HFFc6 (cell line): ENCODE measurements around the gene ELMO1. TPM values are rescaled to one million over a fixed set of nuclear protein-coding genes. Genes with fewer than 3 reads are reported as not detected.

ENCODE experiments used
- DNase-seq: peaks from one replicate; pipeline ENCODE4 v3.0.0-alpha.2; 2018
- H3K27ac Mint-ChIP-seq: 2 replicates; pipeline ENCODE4 v1.8.0; 2020; ENCODE audit warnings: mild to moderate bottlenecking, mixed read lengths
- H3K27me3 Mint-ChIP-seq: 2 replicates; pipeline ENCODE4 v1.8.0; 2021; ENCODE audit warnings: mild to moderate bottlenecking, moderate library complexity, mixed read lengths; ENCODE audit not compliant: insufficient read depth
- H3K36me3 Mint-ChIP-seq: 2 replicates; pipeline ENCODE4 v1.8.0; 2021; ENCODE audit warnings: low read depth, mixed read lengths
- H3K4me1 Mint-ChIP-seq: 2 replicates; pipeline ENCODE4 v1.8.0; 2020; ENCODE audit warnings: low read depth, mixed read lengths
- H3K4me3 Mint-ChIP-seq: 2 replicates; pipeline ENCODE4 v1.8.0; 2020; ENCODE audit warnings: mild to moderate bottlenecking, moderate library complexity, mixed read lengths
- H3K9me3 Mint-ChIP-seq: 2 replicates; pipeline ENCODE4 v1.8.0; 2020; ENCODE audit warnings: mild to moderate bottlenecking, mixed read lengths
- total RNA-seq, 6 experiments: library from RNA; stranded (reverse); fragmentation: NEBNext Ultra II Directional; extraction: Animal tissue kit (Norgen Biotek cat#: 25700); gene quantifications; 2 replicates in 1 of 6; 3 replicates in 5 of 6; pipeline ENCODE4 v1.2.3, GENCODE V29; 2021
- TF ChIP-seq, protein P1 (sequence below): fragments of 200-600 bp; sonication (generic); IDR thresholded peaks from 2 replicates; pipeline ENCODE4 v1.5.0; 2021; ENCODE audit warnings: antibody characterized with exemption, mild to moderate bottlenecking

Gene ELMO1
- total RNA-seq, 6 experiments from 2014 or later = not detected

DNA sequence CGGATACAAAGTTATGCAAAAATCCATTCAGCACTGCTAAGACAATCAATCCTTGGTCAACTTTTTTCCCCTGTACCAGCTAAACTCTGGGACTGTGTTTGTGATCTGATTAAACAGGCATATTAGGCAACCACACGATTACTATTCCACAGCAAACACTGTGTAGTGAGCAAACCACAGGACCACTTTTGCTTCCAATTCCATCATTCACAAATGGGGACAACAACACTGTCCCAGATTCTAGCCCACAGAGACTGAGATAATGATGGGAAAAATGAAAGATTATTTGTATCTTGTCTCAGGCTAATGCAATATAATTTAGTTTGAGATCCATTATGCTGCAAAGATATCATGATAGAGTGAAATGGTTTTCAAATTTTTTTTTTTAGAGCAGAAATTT, 560.7 kb downstream of the ELMO1 start:
- H3K4me3 Mint-ChIP-seq = no peak overlapping the region
- H3K27me3 Mint-ChIP-seq = no peaks in the 10 kb centered on the region
- TF ChIP-seq, protein P1, sequence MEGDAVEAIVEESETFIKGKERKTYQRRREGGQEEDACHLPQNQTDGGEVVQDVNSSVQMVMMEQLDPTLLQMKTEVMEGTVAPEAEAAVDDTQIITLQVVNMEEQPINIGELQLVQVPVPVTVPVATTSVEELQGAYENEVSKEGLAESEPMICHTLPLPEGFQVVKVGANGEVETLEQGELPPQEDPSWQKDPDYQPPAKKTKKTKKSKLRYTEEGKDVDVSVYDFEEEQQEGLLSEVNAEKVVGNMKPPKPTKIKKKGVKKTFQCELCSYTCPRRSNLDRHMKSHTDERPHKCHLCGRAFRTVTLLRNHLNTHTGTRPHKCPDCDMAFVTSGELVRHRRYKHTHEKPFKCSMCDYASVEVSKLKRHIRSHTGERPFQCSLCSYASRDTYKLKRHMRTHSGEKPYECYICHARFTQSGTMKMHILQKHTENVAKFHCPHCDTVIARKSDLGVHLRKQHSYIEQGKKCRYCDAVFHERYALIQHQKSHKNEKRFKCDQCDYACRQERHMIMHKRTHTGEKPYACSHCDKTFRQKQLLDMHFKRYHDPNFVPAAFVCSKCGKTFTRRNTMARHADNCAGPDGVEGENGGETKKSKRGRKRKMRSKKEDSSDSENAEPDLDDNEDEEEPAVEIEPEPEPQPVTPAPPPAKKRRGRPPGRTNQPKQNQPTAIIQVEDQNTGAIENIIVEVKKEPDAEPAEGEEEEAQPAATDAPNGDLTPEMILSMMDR = no peak
- peaks cover 44% of the 10 kb centered on the region for H3K9me3 Mint-ChIP-seq
- DNase-seq = no peak
- H3K27ac Mint-ChIP-seq = no peak overlapping the region
- no peaks in the 10 kb centered on the region for H3K36me3 Mint-ChIP-seq
- H3K4me1 Mint-ChIP-seq = no peaks in the 10 kb centered on the region

DNA sequence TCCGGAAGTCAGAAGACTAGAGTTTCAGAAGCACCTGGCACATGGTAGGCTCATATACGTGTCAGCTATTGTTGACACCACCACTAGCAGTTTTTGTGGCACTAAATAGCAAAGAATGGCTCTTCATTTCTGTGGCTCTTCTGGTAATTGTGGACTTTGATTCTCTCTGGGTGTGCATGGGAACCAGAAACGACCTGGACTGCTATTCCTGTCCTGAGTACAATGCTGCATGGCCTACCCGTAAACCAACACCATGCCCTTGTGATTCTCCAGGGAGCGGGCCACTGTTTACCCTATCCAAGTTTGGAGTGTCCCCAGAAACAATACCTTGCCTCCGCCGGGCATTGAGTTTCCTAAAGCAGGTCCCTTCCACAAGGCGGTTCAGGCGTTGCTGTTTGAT, 561.4 kb downstream of the ELMO1 start:
- Mint-ChIP-seq H3K27me3 (no peaks in the 10 kb centered on the region), H3K4me1 (no peaks in the 10 kb centered on the region), H3K9me3 (peaks cover 40% of the 10 kb centered on the region), H3K4me3 (no peak overlapping the region), H3K27ac (no peak overlapping the region), H3K36me3 (no peaks in the 10 kb centered on the region; the same call in 1 of the 2 replicates)
- TF ChIP-seq, protein P1 = no peak
- DNase-seq = no peak

DNA sequence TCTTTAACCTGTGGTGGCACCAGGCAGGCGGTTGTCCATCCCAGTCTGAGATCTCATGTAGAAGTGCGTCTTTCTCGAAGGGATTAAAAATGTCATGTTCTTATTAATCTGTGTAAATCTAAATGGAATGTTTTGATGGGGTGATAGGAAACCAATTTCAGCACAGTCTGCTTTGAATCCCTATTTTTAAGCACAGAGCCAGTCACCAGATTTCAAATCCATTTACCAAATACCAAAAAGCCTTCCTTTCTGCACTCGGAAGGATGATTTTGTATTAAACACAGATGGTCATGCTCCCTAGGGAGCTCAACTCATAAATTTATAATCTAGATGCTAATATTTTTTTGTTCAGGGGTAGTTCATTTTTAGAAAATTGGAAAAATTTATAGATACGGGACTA, 563.8 kb downstream of the ELMO1 start:
- DNase-seq = no peak
- no peaks in the 10 kb centered on the region; the same call in 1 of the 2 replicates for H3K36me3 Mint-ChIP-seq
- TF ChIP-seq, protein P1 = no peak
- no peaks in the 10 kb centered on the region for H3K4me1 Mint-ChIP-seq
- no peaks in the 10 kb centered on the region for H3K27me3 Mint-ChIP-seq
- no peak overlapping the region for H3K27ac Mint-ChIP-seq
- H3K4me3 Mint-ChIP-seq = no peak overlapping the region
- peaks cover 44% of the 10 kb centered on the region; the same call in 1 of the 2 replicates for H3K9me3 Mint-ChIP-seq

DNA sequence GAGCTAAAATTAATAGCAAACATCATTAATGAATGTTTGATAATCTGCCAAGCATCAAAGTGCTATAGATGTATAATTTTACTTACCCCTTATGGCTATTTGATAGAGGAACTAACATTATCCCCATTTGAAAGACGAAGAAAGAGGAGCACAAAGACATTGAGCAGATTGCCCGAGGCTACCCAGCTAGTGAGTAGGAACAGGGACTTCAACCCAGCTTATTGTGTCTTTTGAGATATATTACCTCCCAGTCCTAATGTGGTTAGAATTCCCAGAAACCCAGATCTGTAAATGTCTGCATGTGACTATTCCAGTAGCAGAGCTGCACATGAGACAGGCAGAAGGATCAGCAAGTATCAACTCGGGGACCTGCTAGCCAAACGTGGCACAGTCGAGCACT, 564.3 kb downstream of the ELMO1 start:
- TF ChIP-seq, protein P1 = no peak

DNA sequence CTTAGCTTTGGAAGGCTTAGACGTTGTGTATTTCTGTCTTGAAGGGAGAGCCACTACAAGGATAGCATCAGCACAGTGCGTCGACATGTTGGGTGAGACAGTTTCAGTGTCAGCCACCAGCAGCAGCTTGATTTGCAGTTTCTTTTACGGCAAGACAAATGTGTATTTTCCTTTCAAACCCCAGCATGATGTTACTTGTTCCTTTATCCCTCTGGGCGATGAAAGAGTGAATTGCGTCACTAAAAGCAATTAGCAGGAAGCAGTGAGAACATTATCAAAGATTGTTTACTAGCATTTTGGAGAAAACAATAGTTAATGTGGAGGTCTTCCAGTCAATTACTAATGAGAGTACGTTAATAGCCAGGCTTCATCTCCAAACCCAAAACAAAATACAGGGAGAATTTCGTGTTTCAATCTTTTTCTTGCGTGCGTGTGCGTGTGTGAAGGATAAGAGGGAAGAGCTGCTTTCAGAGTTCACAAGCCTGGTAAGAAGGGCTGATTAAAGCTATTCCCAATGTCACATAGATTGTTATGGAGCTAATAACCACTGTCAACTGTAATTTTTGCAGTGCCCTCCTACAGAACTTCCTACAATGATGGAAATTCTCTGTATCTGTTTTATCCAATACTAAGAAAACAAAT, 567.3 kb downstream of the ELMO1 start:
- H3K27me3 Mint-ChIP-seq = no peaks in the 10 kb centered on the region
- H3K36me3 Mint-ChIP-seq = no peaks in the 10 kb centered on the region; the same call in 1 of the 2 replicates
- H3K4me1 Mint-ChIP-seq = no peaks in the 10 kb centered on the region
- H3K4me3 Mint-ChIP-seq = no peak overlapping the region
- H3K9me3 Mint-ChIP-seq = peaks cover 56% of the 10 kb centered on the region
- TF ChIP-seq, protein P1 = no peak
- no peak overlapping the region for H3K27ac Mint-ChIP-seq
- no peak for DNase-seq

More for the DNA sequence above, 564.3 kb downstream of the ELMO1 start:
- DNase-seq = no peak
- H3K36me3 Mint-ChIP-seq = no peaks in the 10 kb centered on the region; the same call in 1 of the 2 replicates
- no peak overlapping the region for H3K4me3 Mint-ChIP-seq
- no peak overlapping the region for H3K27ac Mint-ChIP-seq
- no peaks in the 10 kb centered on the region for H3K27me3 Mint-ChIP-seq
- H3K4me1 Mint-ChIP-seq = no peaks in the 10 kb centered on the region
- H3K9me3 Mint-ChIP-seq = peaks cover 44% of the 10 kb centered on the region; the same call in 1 of the 2 replicates
